HS-27A (cell line): ENCODE results near the gene RRP1B.
A peak's percentile ranks its signal among the peaks of the same experiment; 100 is the strongest.
"Not testable (repeated sequence)": the region's sequence is repeated elsewhere in the genome, so short reads cannot be mapped to it uniquely, and the experiment has no call there.

Experiments
- DNase-seq: peaks from one replicate; pipeline ENCODE4 v3.0.0-alpha.2; 2012; ENCODE audit warnings: low read depth, missing footprints

RRP1B gene

DNA sequence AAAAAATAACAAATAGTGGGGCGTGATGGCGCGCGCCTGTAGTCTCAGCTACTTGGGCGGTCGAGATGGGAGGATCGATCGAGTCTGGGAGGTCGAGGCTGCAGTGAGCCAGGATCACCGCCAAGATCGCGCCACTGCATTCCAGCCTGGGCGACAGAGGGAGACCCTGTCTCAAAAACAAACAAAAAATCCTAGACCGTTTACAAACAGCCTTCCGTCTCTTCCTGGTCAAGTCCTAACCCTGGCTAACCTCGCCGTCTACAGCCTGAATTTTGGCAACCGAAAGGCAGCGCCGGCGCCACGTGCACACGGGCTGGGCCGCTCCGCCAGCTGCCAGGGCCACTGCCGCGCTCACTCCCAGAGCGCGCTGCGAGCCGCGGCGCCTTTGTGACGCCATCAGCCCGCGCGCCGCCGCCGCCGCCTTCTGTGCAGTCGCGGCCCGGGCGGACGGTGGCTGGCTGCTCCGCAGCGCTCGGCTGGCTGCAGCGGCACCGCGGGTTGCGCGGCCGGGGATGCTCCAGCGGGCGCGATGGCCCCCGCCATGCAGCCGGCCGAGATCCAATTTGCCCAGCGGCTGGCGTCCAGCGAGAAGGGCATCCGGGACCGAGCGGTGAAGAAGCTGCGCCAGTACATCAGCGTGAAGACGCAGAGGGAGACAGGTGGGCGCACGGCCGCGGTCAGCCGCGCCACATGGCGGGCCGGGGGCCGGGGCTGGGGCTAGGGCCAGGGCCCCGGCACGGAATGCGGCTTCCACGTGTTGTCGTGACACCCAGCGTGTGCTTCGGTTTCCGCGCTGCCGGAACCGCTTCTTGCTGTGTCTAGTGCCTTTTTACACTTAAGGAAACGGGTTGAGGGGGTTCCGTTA is at the start of gene RRP1B, which contains the start of gene HSF2BP:
Gene RRP1B (plus strand): TSS at position 425 of the 865 bp plus-strand sequence. CDS start 105 bp downstream, at position 530.
Gene HSF2BP (minus strand): TSS at position 353 of the 865 bp plus-strand sequence. CDS start 1,392 bp downstream, outside the sequence.
- DNase-seq, result no peak

GRCh38 chr21:43611598-43612369 is 47.6 kb upstream of the RRP1B start:
- no peak for DNase-seq

- DNase-seq, result no peak
These were observed 45.4 kb upstream of the RRP1B start for GRCh38 chr21:43613755-43614638.

GRCh38 chr21:43614839-43615238 is 44.5 kb upstream of the RRP1B start:
- no peak for DNase-seq

DNA sequence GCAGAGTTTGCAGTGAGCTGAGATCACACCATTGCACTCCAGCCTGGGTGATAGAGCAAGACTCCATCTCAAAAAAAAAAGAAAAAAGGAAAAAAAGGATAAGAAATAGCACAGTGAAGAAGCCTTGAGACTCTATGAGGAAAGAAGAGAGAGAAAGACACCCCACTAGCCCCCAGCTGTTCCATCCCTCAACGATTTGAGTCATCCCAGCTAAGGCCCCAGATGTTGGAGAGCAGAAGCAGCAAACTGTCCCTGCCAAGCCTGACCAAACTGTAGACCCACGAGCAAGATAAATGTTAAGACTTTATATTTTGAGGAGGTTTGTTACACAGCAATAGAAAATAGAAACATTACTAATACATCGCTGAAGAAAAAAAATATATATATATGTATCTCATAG is 42.5 kb upstream of the RRP1B start:
- DNase-seq, result not testable (repeated sequence)

GRCh38 chr21:43618940-43619339 is 40.4 kb upstream of the RRP1B start:
- DNase-seq, result no peak

GRCh38 chr21:43619344-43619743 is 40.0 kb upstream of the RRP1B start:
- DNase-seq, result no peak

GRCh38 chr21:43619856-43620255 is 39.5 kb upstream of the RRP1B start:
- DNase-seq, result no peak

DNA sequence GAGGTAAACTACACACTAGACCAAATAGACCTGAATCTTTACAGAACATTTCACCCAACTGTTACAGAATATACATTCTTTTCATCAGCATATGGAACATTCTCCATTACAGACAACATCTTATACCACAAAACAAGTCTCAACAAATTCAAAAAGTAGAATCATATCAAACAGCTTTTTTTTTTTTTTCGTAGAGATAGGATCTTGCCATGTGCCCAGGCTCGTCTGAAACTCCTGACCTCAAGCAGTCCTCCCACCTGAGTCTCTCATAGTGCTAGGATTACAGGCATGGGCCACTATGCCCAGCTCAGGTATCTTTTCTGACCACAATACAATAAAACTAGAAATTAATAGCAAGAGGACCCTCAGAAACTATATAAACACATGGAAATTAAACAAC is 36.6 kb upstream of the RRP1B start:
- no peak for DNase-seq

DNA sequence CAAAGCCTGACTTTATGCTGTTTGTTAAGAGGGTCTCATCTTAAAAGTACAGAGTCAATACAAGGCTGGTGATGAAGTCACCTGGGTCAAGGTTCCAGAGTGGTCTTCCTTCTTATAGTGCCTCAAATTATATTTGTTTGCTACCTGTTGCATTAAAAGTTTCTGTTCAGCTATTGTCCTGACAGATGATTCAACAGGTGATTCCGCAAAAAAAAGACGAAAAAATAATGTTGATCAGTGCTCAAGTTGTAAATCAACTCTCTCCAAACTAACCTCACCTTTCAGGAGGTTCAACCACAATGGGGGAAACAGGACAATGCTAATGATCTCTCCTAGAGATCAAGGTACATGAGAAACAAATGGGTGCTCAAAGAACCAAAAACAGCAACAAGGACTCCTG is 35.8 kb upstream of the RRP1B start:
- DNase-seq, result no peak

GRCh38 chr21:43624339-43624738 is 35.0 kb upstream of the RRP1B start:
- no peak for DNase-seq

DNA sequence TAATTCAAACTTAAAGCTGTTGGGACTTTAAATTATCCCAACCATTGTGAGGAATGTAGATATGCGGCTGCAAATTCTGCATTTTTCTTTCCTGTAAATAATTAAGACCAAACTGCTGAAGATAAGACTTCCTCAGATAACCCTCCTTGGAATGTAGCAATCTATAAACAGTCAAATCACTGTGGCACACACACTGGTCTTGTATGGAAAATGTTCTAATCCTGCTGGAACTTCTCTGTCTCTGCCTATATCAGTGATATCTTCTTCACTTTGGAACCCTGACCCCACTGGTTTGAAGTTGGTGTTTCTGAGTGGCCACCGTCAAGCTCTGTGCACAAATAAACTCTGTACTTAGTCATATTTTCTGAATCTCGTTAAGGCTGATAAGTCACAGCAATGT is 33.0 kb upstream of the RRP1B start:
- DNase-seq, result no peak

DNA sequence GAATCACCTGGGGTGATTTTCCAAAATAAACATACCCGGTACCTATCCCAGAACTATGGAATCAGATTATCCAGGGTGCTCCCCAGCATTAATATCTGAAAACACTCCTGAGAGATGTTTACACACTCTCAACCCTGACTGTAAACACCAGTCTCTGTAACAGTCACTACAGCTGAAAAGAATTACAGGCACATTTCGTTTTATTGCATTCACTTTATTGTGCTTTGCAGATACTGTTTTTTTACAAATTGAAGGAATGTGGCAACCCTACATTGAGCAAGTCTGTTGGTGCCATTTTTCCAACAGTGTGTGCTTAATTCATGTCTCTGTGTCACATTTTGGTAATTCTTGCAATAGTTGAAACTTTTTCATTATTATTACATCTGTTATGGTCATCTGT is 31.8 kb upstream of the RRP1B start:
- no peak for DNase-seq

- DNase-seq, result no peak
These were observed 27.8 kb upstream of the RRP1B start for GRCh38 chr21:43631411-43632107.

DNA sequence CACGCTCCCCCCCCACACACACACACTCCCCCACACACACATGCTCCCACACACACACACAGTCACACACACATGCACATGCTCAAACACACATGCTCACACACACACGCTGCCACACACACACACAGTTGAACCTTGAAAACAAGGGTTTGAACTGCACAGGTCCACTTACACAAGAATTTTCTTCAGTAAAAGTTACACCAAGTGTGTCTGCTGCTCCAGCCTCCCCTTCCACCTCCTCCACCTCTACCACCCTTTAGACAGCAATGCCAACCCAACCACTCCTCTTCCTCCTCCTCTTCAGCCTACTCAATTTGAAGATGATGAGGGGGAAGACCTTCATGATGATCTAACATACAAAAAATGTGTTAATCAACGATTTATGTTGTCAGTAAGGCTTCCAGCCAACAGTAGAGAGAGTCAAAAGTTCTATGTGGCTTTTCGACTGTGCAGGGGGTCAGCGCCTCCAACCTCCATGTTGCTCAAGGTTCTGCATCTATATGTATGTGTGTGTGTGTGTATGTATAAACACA is 26.9 kb upstream of the RRP1B start:
- DNase-seq, result no peak

DNA sequence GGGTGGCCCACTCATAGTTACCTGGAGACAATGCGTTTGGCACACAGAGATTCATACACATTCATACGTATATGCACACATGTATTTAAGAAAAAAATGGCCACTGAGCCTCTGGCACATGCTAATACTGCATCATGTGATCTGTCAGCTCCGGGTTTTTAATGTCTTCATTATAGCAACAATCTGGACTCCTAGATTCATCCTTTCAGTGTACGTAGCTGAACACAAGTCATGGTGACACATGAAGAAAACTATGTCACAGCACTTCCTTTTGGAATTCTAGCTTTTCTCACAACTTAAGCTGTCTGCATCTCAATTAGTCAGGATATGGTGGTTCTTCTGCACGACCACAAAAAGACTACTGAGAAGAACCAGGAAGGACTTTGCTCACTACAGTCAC is 24.7 kb upstream of the RRP1B start:
- peak; percentile 43 for DNase-seq

GRCh38 chr21:43635436-43635835 is 23.9 kb upstream of the RRP1B start:
- DNase-seq, result no peak

- no peak for DNase-seq
These were observed 21.7 kb upstream of the RRP1B start for GRCh38 chr21:43637530-43638158.

DNA sequence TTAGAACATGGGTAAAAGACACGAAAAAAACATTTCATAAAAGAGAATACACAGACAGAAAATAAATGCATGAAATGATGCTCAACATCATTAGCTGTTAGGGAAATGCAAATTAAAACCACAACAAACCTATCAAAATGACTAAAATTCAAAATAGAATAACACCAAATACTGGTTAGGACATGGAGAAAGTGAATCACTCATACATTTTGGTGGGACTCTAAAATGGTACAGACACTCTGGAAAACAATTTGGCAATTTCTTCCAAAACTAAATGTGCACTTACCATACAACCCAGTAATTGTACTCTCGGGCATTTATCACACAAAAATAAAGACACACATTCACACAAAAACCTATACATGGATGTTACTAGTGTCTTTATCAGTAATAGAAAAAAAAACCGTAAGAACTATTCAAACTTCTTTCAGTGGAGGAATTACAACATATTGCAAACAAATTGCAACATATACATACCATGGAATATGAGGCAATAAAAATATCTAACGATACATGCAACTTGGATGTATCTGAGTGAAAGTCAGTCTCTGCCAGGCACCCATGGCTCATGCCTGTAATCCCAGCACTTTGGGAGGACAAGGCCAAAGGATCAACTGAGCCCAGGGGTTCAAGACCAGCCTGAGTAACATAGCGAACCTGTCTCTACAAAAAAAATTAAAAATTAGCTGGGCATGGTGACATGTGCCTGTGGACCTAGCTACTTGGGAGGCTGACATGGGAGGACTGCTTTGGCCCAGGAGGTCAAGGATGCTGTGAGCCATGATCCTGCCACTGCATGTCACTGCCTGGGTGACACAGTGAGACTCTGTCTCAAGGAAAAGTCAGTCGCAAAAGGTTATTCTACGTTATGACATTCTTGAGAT is 19.6 kb upstream of the RRP1B start:
- DNase-seq, result no peak

DNA sequence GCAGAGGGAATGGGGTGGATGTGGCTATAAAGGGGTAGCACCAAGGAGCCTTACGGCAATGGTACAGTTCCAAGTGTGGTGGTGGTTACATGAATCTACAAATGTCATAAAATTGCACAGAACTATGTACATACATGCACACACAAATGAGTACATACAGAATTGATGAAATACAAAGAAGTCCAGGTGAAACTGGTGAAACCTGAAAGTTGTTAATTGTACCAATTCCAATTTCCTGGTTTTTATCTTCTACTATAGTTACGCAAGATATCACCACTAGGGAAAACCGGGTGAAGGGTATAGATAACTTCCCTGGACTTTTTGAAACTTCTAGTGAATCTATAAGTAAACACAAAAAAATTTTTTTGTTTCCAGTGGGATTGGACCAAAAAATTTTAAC is 19.0 kb upstream of the RRP1B start:
- DNase-seq, result no peak
